SW480 (cell line): ENCODE results near the gene RPS15.

ENCODE experiments used
- DNase-seq: peaks from one replicate; pipeline ENCODE4 v3.0.0-alpha.2; 2016; ENCODE audit warnings: low spot score

The RPS15 gene

GRCh38 chr19:1438035-1438932 is at the start of gene RPS15:
TSS of gene RPS15 (plus strand) at chr19:1438396. CDS start at chr19:1438426, 30 bp downstream.
- DNase-seq: peak; percentile 76

DNA sequence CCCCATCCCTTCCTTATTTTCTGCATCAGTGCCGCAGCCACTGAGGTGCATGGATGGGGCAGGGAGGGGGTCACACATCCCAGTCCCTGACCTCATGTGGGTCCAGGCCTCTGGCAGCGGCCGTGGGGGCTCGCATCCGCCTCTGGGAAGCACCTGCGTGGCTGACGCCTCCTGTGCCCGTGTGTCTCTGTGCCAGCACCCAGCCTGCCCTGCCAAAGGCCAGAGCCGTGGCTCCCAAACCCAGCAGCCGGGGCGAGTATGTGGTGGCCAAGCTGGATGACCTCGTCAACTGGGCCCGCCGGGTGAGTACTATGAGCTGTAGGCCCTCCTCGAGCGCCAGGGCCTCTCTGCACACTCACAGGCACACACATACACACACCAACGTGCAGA is 49.6 kb upstream of the RPS15 start:
- DNase-seq: no peak

DNA sequence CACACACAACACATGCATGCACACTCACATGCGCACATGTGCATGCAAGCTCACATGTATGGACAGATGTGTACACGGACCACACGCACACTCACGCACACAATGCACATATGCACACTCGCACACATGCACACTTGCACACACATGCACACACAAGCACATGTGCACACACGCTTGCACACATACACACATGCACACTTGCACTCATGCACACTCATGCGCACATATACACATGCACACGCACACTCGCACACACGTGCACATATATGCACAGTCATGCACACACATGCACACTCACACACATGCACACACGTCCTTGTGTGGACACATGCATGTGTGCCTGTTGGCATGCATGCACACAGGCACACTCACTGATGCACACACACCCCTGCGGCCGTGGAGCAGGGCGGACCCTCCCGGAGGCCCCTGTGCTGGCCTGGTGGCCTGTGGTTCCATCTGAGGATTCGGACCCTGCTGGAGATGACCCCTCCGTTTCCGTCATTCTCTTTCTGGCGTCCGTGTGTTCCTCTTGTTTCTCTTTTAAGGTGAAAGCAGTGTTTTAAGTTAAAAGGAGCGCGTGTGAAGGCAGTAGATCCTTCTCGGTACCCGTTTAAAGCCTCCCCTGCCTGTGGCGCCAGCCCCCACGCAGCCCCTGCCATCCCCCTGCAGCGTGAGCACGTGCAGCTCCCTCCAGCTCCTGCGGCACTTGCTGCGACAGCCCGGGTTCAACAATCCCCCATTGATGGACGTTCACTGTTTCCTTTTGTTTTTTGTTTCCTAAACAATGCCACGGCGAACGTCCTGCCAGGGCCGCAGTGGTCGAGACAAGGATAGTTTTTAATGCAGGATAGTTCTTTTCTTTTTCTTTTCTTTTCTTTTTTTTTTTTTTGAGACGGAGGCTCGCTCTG is 48.9 kb upstream of the RPS15 start:
- DNase-seq: no peak

- DNase-seq: no peak
Measured at GRCh38 chr19:1390890-1391423, 47.2 kb upstream of the RPS15 start.

- no peak for DNase-seq
Measured at GRCh38 chr19:1392407-1392806, 45.8 kb upstream of the RPS15 start.

DNA sequence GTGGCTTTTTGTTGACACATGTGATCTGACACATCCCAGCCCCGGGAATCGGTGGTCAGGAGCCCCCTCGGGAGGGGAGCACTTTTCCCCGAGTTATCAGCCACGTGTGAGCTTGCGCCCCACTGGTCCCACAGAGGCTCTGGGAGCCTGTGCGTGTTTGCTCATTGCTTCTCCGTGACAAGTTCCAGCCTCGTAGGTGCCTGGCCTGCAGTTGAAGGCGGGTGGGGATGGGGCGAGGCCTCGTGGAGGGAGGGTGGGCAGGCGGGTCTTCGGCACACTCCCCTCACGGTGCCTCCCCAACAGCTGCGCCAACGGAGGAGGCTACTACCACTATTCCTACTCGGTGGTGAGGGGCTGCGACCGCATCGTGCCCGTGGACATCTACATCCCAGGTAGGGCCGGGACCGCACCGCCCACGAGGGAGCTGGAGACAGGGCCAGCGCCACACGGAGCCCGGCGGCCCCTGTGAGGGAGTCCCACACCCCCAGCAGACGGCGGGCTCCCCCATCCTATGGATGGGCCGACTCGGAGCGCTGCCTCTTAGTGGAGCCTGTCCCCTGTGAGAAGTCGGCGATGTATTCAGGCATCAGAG is 45.2 kb upstream of the RPS15 start:
- no peak for DNase-seq

- DNase-seq: no peak
Measured at GRCh38 chr19:1393841-1394240, 44.4 kb upstream of the RPS15 start.

DNA sequence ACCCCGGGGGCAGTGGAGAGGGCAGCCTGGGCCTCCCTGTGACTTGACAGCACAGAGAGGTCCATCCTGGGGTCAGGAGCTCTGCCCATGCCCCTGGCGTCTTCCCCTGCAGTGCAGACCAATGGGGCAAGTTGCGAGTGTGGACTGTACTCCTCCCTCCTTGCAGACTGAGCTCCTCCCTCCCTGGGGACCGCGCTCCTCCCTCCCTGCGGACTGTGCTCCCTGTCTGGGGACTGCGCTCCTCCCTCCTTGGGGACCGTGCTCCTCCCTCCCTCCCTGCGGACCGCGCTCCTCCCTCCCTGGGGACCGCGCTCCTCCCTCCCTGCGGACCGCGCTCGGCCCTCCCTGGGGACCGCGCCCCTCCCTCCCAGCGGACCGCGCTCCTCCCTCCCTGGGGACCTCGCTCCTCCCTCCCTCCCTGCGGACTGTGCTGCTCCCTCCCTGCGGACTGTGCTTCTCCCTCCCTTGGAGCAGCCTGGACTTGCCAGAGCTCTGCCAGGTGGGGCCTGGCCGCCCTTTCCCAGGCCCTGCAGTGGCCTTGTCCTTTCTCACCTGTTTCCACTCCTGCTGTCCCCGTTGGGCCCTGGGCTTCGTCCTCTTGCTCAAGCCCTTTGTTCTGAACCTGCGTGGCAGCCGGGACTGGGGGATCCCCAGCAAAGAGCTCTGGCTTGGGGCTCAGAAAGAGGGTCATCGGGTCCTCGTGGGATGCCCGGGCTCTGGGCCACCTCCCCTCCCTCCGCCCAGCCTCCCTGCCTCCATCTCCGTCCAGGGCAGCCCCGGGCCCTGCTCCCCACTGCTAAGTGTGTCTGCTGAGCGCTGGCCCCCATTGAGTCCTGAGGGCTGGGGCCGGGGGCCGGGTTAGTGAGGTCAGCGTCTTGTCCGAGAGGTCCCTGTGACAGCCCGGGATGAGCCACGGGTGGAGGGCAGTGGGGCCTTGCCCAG is 43.7 kb upstream of the RPS15 start:
- DNase-seq: no peak

DNA sequence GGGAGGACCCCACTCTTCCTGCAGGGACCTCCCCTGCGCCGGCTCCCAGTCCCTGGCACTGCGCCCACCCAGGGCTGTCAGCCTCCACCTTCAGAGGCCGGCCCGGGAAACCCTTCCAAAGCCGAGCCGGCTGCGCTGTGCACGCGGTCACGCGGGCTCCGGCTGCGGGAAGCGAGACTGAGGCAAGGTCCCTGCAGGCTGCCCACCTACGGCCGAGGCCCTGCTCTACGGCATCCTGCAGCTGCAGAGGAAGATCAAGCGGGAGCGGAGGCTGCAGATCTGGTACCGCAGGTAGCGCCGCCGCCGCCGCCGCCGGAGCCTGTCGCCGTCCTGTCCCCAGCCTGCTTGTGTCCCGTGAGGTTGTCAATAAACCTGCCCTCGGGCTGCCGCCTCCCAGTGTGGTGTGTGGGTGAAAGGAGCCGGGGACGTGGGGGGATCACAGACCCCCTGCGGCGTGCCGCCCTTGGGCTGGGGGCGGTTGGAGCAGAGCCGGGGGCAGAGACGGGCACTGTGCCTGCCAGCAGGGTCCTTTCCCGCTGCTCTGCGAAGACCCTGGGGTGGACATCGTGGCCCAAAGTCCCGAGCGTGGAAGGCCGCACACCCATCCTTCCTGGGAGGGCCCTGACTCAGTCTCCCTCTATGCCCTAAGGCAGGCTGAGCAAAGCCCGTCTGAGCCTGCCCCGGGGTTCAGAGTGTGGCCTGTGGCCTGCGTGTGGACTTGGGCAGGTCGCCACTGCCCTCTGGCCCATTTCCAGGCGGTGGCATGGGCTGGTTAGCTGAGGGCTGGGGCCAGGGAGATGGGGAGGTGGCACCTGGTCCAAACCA is 42.8 kb upstream of the RPS15 start:
- DNase-seq: no peak

GRCh38 chr19:1396019-1396767 is 42.0 kb upstream of the RPS15 start:
- no peak for DNase-seq

DNA sequence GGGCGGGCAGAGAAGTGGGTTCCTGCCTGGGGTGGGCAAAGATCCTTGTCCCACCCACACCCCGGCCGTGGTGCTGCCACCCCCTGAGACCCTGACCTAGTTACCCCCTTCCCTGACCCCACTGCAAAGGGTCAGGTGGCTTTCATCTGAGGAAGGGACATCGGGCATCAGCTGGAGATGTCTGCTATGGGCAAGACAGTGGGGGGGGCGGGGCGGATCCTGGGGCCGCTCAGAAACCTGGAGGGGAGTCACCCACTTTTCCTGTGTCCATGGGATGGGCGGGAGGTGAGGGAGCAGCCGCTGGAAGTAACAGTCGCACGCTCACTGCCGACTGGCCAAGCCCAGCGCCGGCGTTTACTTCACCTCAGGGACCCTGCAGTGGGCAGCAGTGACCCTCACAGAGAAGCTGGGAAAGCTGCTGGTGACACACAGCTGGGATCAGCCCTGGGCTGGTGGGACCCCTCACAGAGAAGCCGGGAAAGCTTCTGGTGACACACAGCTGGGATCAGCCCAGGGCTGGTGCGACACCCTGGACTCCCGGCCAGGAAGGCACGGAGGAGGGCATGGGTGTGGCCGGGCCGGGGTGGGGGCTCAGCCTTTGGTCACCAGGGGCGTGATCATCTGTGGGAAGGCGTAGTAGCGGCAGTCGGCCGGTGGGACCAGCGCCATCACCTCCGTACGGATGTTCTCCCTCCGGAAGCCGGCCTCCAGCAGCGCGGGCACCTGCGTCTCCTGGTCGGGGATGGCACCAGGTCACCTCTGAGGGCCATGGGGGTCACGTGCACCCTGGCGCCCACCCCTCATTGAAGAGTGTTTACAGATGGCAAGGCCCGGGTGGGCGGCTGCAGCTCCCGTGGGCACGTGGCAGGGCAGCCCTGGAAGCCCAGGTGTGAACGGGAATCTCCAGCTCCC is 41.2 kb upstream of the RPS15 start:
- peak; percentile 39 for DNase-seq

GRCh38 chr19:1397838-1398237 is 40.4 kb upstream of the RPS15 start:
- DNase-seq: no peak

GRCh38 chr19:1399079-1399478 is 39.1 kb upstream of the RPS15 start:
- DNase-seq: no peak

- no peak for DNase-seq
Measured at GRCh38 chr19:1399745-1400144, 38.5 kb upstream of the RPS15 start.

- DNase-seq: no peak
Measured at GRCh38 chr19:1400281-1401137, 37.7 kb upstream of the RPS15 start.

- no peak for DNase-seq
Measured at GRCh38 chr19:1401138-1401888, 36.9 kb upstream of the RPS15 start, which contains the start of gene GAMT. TSS of gene GAMT (minus strand) at chr19:1401542. CDS start at chr19:1401476, 66 bp downstream.

- DNase-seq: no peak
Measured at GRCh38 chr19:1401889-1402217, 36.3 kb upstream of the RPS15 start.
